ENCODE results near the gene WWP2.

The WWP2 gene

GRCh38 chr16:69860233-69861231, 98.4 kb downstream of the WWP2 start:
- DNase-seq = no peak

- DNase-seq = no peak
Observed at GRCh38 chr16:69861292-69862030, 99.3 kb downstream of the WWP2 start.

- DNase-seq = no peak
Observed at GRCh38 chr16:69863401-69864281, 101.5 kb downstream of the WWP2 start.

- DNase-seq = no peak
Observed at GRCh38 chr16:69865701-69866100, 103.6 kb downstream of the WWP2 start.

GRCh38 chr16:69867784-69868560, 105.8 kb downstream of the WWP2 start:
- DNase-seq = no peak

- no peak for DNase-seq
Observed at GRCh38 chr16:69870761-69871160, 108.6 kb downstream of the WWP2 start.

GRCh38 chr16:69871708-69872107, 109.6 kb downstream of the WWP2 start:
- DNase-seq = no peak

GRCh38 chr16:69872888-69873287, 110.8 kb downstream of the WWP2 start:
- DNase-seq = no peak

- DNase-seq = no peak
Observed at GRCh38 chr16:69873783-69874182, 111.7 kb downstream of the WWP2 start.

GRCh38 chr16:69874271-69874670, 112.1 kb downstream of the WWP2 start:
- DNase-seq = no peak

- DNase-seq = no peak
Observed at GRCh38 chr16:69880640-69881133, 118.6 kb downstream of the WWP2 start.

GRCh38 chr16:69881141-69881540, 119.0 kb downstream of the WWP2 start:
- DNase-seq = no peak

GRCh38 chr16:69883744-69884143, 121.6 kb downstream of the WWP2 start:
- no peak for DNase-seq

GRCh38 chr16:69885722-69886121, 123.6 kb downstream of the WWP2 start:
- no peak for DNase-seq

GRCh38 chr16:69886726-69887125, 124.6 kb downstream of the WWP2 start:
- no peak for DNase-seq

GRCh38 chr16:69888005-69888590, 126.0 kb downstream of the WWP2 start:
- no peak for DNase-seq

GRCh38 chr16:69889295-69889964, 127.3 kb downstream of the WWP2 start:
- no peak for DNase-seq

- no peak for DNase-seq
Observed at GRCh38 chr16:69890114-69890891, 128.2 kb downstream of the WWP2 start.

GRCh38 chr16:69890892-69891282, 128.8 kb downstream of the WWP2 start:
- DNase-seq = no peak

GRCh38 chr16:69892378-69892777, 130.2 kb downstream of the WWP2 start:
- no peak for DNase-seq
